GM12891 (cell line): Measurements from ENCODE around the gene RNF11.
A peak's percentile ranks its signal among the peaks of the same experiment; 100 is the strongest.

Source experiments
- DNase-seq: peaks from one replicate; pipeline ENCODE4 v3.0.0; 2011; ENCODE audit warnings: low spot score; ENCODE audit not compliant: insufficient read length
- FAIRE-seq: peaks from 2 replicates; lab custom pipeline; 2011; peaks lifted over from hg19 to GRCh38; lab: Jason Lieb, UNC
- PAX5 ChIP-seq: IDR thresholded peaks from 2 replicates; pipeline ENCODE4 v1.6.1; 2011; ENCODE audit warnings: low read length, moderate library complexity, mild to moderate bottlenecking; ENCODE audit not compliant: insufficient read depth, severe bottlenecking
- POLR2A ChIP-seq: IDR thresholded peaks from 2 replicates; pipeline ENCODE4 v1.6.1; 2011; ENCODE audit warnings: low read depth, low read length, control low read depth
- POLR2AphosphoS5 ChIP-seq: IDR thresholded peaks from 2 replicates; pipeline ENCODE4 v1.6.1; 2011; ENCODE audit warnings: low read depth, low read length, control low read depth
- POU2F2 ChIP-seq: IDR thresholded peaks from 2 replicates; pipeline ENCODE4 v1.6.1; 2011; ENCODE audit warnings: low read depth, mild to moderate bottlenecking, control low read depth, low read length, moderate library complexity
- SPI1 ChIP-seq: IDR thresholded peaks from 2 replicates; pipeline ENCODE4 v1.6.1; 2011; ENCODE audit warnings: low read depth, low read length, control low read depth
- TAF1 ChIP-seq: IDR thresholded peaks from 2 replicates; pipeline ENCODE4 v1.6.1; 2011; ENCODE audit warnings: low read depth, low read length, control low read depth

RNF11 gene

GRCh38 chr1:51299981-51300670, 64.1 kb downstream of the RNF11 start:
- TF ChIP-seq TAF1 (no peak), POU2F2 (no peak), POLR2A (no peak), POLR2AphosphoS5 (no peak), SPI1 (no peak), PAX5 (no peak)
- DNase-seq = no peak
- peak; percentile 45 for FAIRE-seq

- TF ChIP-seq POLR2AphosphoS5 (no peak), POLR2A (no peak), POU2F2 (no peak), SPI1 (no peak), TAF1 (no peak)
- FAIRE-seq (peak; percentile 88), DNase-seq (no peak)
Observed at GRCh38 chr1:51301152-51301843, 65.2 kb downstream of the RNF11 start.

- FAIRE-seq (no peak), DNase-seq (no peak)
- TF ChIP-seq POLR2A (no peak), POU2F2 (no peak), PAX5 (no peak), TAF1 (no peak), POLR2AphosphoS5 (no peak), SPI1 (no peak)
Observed at GRCh38 chr1:51301844-51302162, 65.7 kb downstream of the RNF11 start.

GRCh38 chr1:51302270-51302669, 66.2 kb downstream of the RNF11 start:
- no peak for DNase-seq
- FAIRE-seq = no peak
- TF ChIP-seq TAF1 (no peak), POLR2AphosphoS5 (no peak), POLR2A (no peak), POU2F2 (no peak), SPI1 (no peak)

- FAIRE-seq (peak; percentile 26), DNase-seq (no peak)
- TF ChIP-seq POLR2AphosphoS5 (no peak), SPI1 (no peak), POLR2A (no peak)
Observed at GRCh38 chr1:51302746-51303145, 66.7 kb downstream of the RNF11 start.

GRCh38 chr1:51303315-51303714, 67.2 kb downstream of the RNF11 start:
- DNase-seq (no peak), FAIRE-seq (no peak)
- TF ChIP-seq SPI1 (no peak), PAX5 (no peak), POLR2A (no peak), TAF1 (no peak), POU2F2 (no peak), POLR2AphosphoS5 (no peak)

- DNase-seq (no peak), FAIRE-seq (no peak)
- TF ChIP-seq SPI1 = peak; percentile 76
- no peak for TF ChIP-seq POU2F2
- TF ChIP-seq TAF1 = no peak
- no peak for TF ChIP-seq PAX5
- no peak for TF ChIP-seq POLR2A
Observed at GRCh38 chr1:51303751-51304251, 67.7 kb downstream of the RNF11 start.

GRCh38 chr1:51304360-51304759, 68.3 kb downstream of the RNF11 start:
- TF ChIP-seq TAF1 = no peak
- FAIRE-seq = peak; percentile 26
- no peak for DNase-seq

GRCh38 chr1:51305371-51305823, 69.3 kb downstream of the RNF11 start:
- DNase-seq = no peak
- FAIRE-seq = no peak
- TF ChIP-seq TAF1 (no peak), POU2F2 (no peak), PAX5 (no peak), POLR2AphosphoS5 (no peak), POLR2A (no peak), SPI1 (no peak)

- DNase-seq (no peak), FAIRE-seq (no peak)
- TF ChIP-seq POU2F2 = no peak
- TF ChIP-seq POLR2A = no peak
Observed at GRCh38 chr1:51306950-51307349, 70.9 kb downstream of the RNF11 start.

- TF ChIP-seq POLR2AphosphoS5 (no peak), POU2F2 (no peak), SPI1 (no peak), PAX5 (no peak), TAF1 (no peak), POLR2A (no peak)
- FAIRE-seq (no peak), DNase-seq (no peak)
Observed at GRCh38 chr1:51308636-51309035, 72.6 kb downstream of the RNF11 start.
